ENCODE results near the gene LTBP2. TPM values are rescaled to one million over a fixed set of nuclear protein-coding genes. Genes with fewer than 3 reads are reported as not detected.

LTBP2 gene
- polyA plus RNA-seq, 1 donor from 2014 or later = 0.33 TPM

GRCh38 chr14:74584951-74585350 is 27.1 kb downstream of the LTBP2 start:
- no peaks in the 10 kb centered on the region for H4K20me1 ChIP-seq (ENCODE audit: insufficient read depth)
- H3K79me2 ChIP-seq (replicated peaks; ENCODE audit: insufficient read depth, low read length) = no peaks in the 10 kb centered on the region
- H2AFZ ChIP-seq (ENCODE audit: low read depth, low read length) = no peak overlapping the region
- H3K9me2 ChIP-seq (ENCODE audit: insufficient read depth, low read length) = no peaks in the 10 kb centered on the region
- no peak overlapping the region for H3K4me3 ChIP-seq (ENCODE audit: low read length)
- no peaks in the 10 kb centered on the region for H3K36me3 ChIP-seq (ENCODE audit: insufficient read depth, low read length)
- TF ChIP-seq CTCF (IDR thresholded peaks at IDR 0.05; ENCODE audit: poor library complexity, severe bottlenecking) = no peak
- no peak for TF ChIP-seq RAD21 (conservative IDR thresholded peaks at IDR 0.05)
- TF ChIP-seq REST (IDR thresholded peaks at IDR 0.05; ENCODE audit: borderline replicate concordance) = no peak
- no peak for TF ChIP-seq POLR2AphosphoS5 (IDR thresholded peaks at IDR 0.05)
- no peak for TF ChIP-seq EP300 (conservative IDR thresholded peaks at IDR 0.05; ENCODE audit: poor library complexity, severe bottlenecking)
- no peak for TF ChIP-seq TAF1 (IDR thresholded peaks at IDR 0.05; ENCODE audit: low read depth)
- no peak for TF ChIP-seq EZH2 (IDR thresholded peaks at IDR 0.05; ENCODE audit: borderline replicate concordance, insufficient read depth, low read length, poor library complexity, severe bottlenecking)
- TF ChIP-seq MXI1 (conservative IDR thresholded peaks at IDR 0.05; ENCODE audit: poor library complexity, severe bottlenecking) = no peak
- no peak for TF ChIP-seq SMC3 (conservative IDR thresholded peaks at IDR 0.05; ENCODE audit: poor library complexity)
- no peaks in the 10 kb centered on the region for H3K27me3 ChIP-seq (ENCODE audit: insufficient read depth, low read depth, low read length)
- no peak overlapping the region for H3K27ac ChIP-seq (ENCODE audit: low read length)
- no peaks in the 10 kb centered on the region for H3K9me3 ChIP-seq (ENCODE audit: low read length)
- no peak overlapping the region for H3K4me2 ChIP-seq (ENCODE audit: low read length)
- H3F3A ChIP-seq (ENCODE audit: insufficient read depth, low read length, poor library complexity, severe bottlenecking) = no peaks in the 10 kb centered on the region
- no peak overlapping the region for H3K9ac ChIP-seq (ENCODE audit: low read length)

GRCh38 chr14:74583689-74584434 is 28.2 kb downstream of the LTBP2 start:
- Histone ChIP-seq H2AFZ (ENCODE audit: low read depth, low read length) (no peak overlapping the region), H3K9me3 (ENCODE audit: low read length) (no peaks in the 10 kb centered on the region), H3K9ac (ENCODE audit: low read length) (no peak overlapping the region), H3K27me3 (ENCODE audit: insufficient read depth, low read depth, low read length) (no peaks in the 10 kb centered on the region), H3K4me3 (ENCODE audit: low read length) (no peak overlapping the region), H3K9me2 (ENCODE audit: insufficient read depth, low read length) (no peaks in the 10 kb centered on the region), H3F3A (ENCODE audit: insufficient read depth, low read length, poor library complexity, severe bottlenecking) (no peaks in the 10 kb centered on the region), H3K27ac (ENCODE audit: low read length) (no peak overlapping the region), H3K4me2 (ENCODE audit: low read length) (no peak overlapping the region), H3K36me3 (ENCODE audit: insufficient read depth, low read length) (no peaks in the 10 kb centered on the region), H3K79me2 (replicated peaks; ENCODE audit: insufficient read depth, low read length) (no peaks in the 10 kb centered on the region), H4K20me1 (ENCODE audit: insufficient read depth) (no peaks in the 10 kb centered on the region)
- TF ChIP-seq MXI1 (conservative IDR thresholded peaks at IDR 0.05; ENCODE audit: poor library complexity, severe bottlenecking) (no peak), POLR2AphosphoS5 (IDR thresholded peaks at IDR 0.05) (no peak), CTCF (IDR thresholded peaks at IDR 0.05; ENCODE audit: poor library complexity, severe bottlenecking) (no peak), EP300 (conservative IDR thresholded peaks at IDR 0.05; ENCODE audit: poor library complexity, severe bottlenecking) (no peak), REST (IDR thresholded peaks at IDR 0.05; ENCODE audit: borderline replicate concordance) (no peak), RAD21 (conservative IDR thresholded peaks at IDR 0.05) (no peak), TAF1 (IDR thresholded peaks at IDR 0.05; ENCODE audit: low read depth) (no peak), EZH2 (IDR thresholded peaks at IDR 0.05; ENCODE audit: borderline replicate concordance, insufficient read depth, low read length, poor library complexity, severe bottlenecking) (no peak), SMC3 (conservative IDR thresholded peaks at IDR 0.05; ENCODE audit: poor library complexity) (no peak)

Measured in neural cell (in vitro differentiated cells).